ENCODE data around the gene PGAM1.
"Not testable (repeated sequence)": the region's sequence is repeated elsewhere in the genome, so short reads cannot be mapped to it uniquely, and the experiment has no call there.

The PGAM1 gene

DNA sequence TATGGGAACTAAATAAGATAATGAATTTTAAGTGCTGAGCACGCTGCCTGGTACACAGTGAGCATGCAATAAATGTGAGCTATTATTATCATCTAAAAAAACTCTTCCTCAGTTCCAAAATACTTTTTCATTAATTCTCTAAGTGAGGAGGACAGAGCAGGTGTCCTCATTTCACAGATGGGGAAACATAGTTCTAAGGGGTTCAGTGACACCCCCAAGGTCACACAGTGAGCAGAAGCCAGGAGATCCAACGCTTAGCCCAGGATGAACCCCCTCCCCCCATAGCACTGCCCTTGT lies 18.1 kb upstream of the PGAM1 start:
- DNase-seq (ENCODE audit: low read depth in 2 of 2) = no peak

GRCh38 chr10:97408496-97408992 lies 17.4 kb upstream of the PGAM1 start:
- no peak for DNase-seq (ENCODE audit: low read depth in 2 of 2)

DNA sequence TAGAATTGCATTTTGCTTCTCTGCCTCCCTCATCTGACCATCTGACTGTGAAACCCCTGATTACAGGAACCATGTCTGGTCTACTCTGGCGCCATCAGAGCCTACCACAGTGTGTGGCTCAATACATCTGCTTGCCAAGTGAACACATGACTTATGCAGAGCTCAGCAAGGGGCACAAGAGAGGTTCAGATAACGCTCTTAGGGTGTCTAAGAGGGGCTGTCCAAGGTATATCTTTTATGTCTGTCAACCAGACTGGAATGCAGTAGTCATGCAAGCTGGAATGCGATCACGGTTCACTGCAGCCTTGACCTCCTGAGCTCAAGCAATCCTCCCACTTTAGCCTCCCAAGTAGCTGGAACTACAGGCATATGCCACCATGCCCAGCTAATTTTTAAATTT lies 14.6 kb upstream of the PGAM1 start:
- no peak for DNase-seq (ENCODE audit: low read depth in 2 of 2)

DNA sequence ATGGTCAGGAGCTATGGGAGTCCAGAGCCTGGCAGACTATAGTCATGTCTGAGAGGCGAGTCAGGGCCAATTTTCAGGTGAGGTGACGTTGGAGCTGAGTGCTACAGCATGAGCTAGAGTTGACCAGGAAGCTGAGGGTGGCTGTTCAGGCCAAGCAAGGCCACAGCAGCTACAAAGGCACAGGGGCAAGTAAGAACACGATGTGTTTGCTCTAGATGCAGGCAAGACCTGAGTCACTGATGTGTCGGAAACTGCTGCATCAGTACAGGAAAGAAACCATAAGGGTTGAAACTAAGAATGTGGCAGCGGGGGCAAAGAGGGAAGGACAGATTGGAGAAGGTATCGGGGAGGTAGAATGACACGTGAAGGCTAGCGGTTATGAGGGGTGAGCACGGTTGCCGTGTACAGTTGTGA lies 13.1 kb upstream of the PGAM1 start:
- DNase-seq (ENCODE audit: low read depth in 2 of 2) = no peak

DNA sequence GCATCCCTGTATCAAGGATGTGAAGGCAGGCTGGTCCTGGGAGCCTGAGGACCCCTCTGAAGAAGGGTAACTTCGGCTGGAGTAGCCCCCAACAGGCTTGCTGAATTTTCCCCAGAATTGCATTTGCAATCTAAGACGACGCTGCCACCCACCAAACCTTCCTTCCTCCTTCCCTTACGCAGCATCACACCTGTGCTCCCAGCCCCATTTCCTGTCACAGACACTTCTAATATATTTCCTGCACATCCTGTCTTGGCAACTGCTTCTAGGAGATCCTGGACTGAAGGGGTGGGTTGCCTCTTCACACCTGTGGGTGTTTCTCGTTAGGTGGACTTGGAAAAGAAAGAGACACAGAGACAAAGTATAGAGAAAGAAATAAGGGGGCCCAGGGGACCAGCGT lies 9.4 kb upstream of the PGAM1 start:
- no peak for DNase-seq (ENCODE audit: low read depth in 2 of 2)

DNA sequence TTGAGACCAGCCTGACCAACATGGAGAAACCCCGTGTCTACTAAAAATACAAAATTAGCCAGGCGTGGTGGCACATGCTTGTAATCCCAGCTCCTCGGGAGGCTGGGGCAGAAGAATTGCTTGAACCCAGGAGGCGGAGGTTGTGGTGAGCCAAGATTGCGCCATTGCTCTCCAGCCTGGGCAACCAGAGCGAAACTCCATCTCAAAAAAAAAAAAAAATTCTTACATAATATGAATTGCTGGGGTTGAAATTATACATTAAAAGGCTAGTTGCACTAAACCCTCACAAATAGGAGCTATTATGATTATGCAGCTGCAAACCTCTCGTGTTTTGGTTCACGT lies 2.3 kb upstream of the PGAM1 start:
- not testable (repeated sequence) for DNase-seq (ENCODE audit: low read depth in 2 of 2)

- DNase-seq (ENCODE audit: low read depth in 2 of 2) = no peak
Observed at GRCh38 chr10:97426776-97427570, 982 bp downstream of the PGAM1 start.

- DNase-seq (ENCODE audit: low read depth in 2 of 2) = no peak
Observed at GRCh38 chr10:97427571-97428179, 1.7 kb downstream of the PGAM1 start.

DNA sequence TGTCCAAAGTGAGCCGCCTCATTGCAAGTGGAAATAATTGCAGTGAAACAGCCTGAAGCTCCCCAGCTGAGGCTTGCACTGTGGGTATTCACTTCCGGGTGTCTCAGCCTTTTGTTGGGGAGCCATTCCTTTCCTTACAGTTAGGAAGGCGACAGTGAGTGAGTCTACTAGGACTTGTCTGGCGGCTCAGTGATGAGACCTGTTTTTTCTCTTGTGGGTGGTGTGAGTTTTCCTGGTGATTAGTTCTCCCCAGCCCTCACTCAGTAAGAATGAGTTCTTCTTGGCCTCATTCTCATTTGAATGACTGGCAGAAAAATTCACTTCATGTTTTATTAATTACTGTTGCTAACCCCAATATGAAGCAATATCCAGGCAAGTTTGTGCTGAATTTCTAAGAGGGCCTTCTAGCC lies 2.6 kb downstream of the PGAM1 start:
- no peak for DNase-seq (ENCODE audit: low read depth in 2 of 2)

GRCh38 chr10:97434055-97434454 lies 8.1 kb downstream of the PGAM1 start:
- no peak for DNase-seq (ENCODE audit: low read depth in 2 of 2)

DNA sequence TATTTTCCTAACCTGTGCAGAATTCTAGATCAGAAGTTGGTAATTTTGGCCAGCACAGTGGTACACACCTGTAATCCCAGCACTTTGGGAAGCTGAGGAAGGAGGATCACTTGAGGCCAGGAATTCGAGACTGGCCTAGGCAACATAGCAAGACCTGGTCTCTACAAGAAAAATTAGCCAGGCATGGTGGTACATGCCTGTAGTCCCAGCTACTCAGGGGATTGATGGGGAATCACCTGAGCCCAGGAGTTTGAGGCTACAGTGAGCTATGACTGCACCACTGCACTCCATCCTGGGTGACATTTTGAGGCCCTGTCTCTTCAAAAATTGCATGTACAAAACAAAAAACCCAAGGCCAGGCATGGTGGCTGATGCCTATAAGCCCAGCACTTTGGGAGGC lies 8.6 kb downstream of the PGAM1 start:
- DNase-seq (ENCODE audit: low read depth in 2 of 2) = no peak

- no peak for DNase-seq (ENCODE audit: low read depth in 2 of 2)
Observed at GRCh38 chr10:97435211-97435610, 9.2 kb downstream of the PGAM1 start.

DNA sequence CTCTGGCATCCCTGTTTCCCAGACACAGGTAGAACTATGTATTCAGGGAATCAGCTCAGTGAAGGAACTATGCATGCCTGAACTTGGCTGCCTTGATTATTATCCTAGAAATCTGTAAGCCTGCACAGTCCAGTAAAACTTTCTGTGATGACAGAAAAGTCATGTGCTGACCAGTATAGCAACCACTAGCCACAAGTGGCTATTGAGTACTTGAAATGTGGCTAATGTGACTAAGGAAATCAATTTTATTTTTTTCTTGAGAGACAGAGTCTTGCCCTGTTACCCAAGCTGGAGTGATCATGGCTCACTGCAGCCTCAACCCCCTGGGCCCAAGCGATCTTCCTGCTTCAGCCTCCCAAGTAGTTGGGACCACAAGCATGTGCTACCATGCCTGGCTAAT lies 16.3 kb downstream of the PGAM1 start:
- DNase-seq (ENCODE audit: low read depth in 2 of 2) = no peak

- DNase-seq (ENCODE audit: low read depth in 2 of 2) = no peak
Observed at GRCh38 chr10:97444212-97444611, 18.2 kb downstream of the PGAM1 start.

- no peak for DNase-seq (ENCODE audit: low read depth in 2 of 2)
Observed at GRCh38 chr10:97445357-97445721, 19.3 kb downstream of the PGAM1 start.

DNA sequence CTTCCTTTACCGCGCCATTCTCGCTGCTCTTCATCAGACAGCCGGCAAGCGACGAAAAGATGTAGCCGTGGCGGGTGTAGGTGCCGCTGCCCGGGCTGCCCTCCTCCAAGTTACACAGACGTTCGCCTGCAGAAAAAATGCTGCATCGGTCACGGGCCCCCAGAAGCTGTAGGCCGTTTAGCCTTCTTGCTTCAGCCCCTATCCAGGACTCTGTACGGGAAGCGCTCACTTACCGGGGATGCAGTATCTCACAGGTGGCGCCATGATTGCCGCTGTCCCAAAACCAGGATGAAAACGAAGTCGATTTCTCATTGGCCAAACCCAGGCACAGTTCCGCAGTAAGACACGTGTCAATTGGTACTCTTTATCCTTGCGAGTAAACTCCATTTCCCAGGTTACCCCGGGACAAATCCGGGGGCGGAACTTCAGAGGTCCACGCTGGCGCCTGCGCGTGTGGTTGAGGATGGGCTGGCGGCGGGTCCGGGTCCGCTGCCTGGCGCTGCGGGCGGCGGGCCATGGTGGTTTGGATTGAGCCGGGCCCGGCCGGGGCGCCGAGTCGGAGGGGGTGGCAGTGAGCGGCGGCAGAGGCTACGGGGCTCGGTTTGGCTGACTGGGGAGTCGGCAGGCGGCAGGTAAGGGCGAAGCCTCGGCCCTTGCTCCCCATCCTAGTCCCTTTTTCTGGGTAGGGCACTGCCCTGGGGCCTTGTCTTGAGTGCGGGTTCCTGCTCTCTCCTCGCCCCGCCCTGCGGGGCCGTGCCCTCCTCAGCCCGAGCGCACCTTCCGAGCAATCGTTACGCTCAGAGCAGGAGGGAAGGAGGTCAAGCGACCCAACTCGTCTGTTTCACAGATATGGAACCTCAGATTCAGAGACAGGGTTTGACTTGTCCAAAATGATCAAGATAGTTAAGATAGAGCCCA lies 20.0 kb downstream of the PGAM1 start, which contains the start of the genes EXOSC1 and ZDHHC16:
EXOSC1 (minus strand) TSS at position 285 of the 918 bp plus-strand sequence; CDS start at position 264, 21 bp downstream.
ZDHHC16 (plus strand) TSS at position 454 of the 918 bp plus-strand sequence. CDS start 5,501 bp downstream, outside the sequence.
- peak; percentile 73 to 83 for DNase-seq (ENCODE audit: low read depth in 2 of 2)

GRCh38 chr10:97450828-97451227 lies 24.8 kb downstream of the PGAM1 start:
- no peak for DNase-seq (ENCODE audit: low read depth in 2 of 2)

DNA sequence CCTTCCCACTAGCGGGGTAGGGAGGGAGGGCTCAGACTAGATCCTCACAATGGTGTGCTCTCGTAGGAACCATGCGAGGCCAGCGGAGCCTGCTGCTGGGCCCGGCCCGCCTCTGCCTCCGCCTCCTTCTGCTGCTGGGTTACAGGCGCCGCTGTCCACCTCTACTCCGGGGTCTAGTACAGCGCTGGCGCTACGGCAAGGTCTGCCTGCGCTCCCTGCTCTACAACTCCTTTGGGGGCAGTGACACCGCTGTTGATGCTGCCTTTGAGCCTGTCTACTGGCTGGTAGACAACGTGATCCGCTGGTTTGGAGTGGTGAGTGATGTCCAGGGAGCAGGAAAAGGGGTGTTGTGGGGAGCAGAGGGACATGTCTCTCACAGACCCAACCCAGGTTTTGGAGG lies 25.6 kb downstream of the PGAM1 start:
- DNase-seq (ENCODE audit: low read depth in 2 of 2) = no peak

- DNase-seq (ENCODE audit: low read depth in 2 of 2) = no peak
Observed at GRCh38 chr10:97452352-97452751, 26.4 kb downstream of the PGAM1 start.

- no peak for DNase-seq (ENCODE audit: low read depth in 2 of 2)
Observed at GRCh38 chr10:97454330-97455036, 28.5 kb downstream of the PGAM1 start.

- DNase-seq (ENCODE audit: low read depth in 2 of 2) = no peak
Observed at GRCh38 chr10:97456034-97456685, 30.2 kb downstream of the PGAM1 start.

Measured in stimulated activated CD8-positive, alpha-beta memory T cell treated with anti-CD3 and anti-CD28 coated beads, Interleukin-2, amount 100 ng/mL, for 1 hour (primary cell).